ENCODE data around the gene TBC1D4.

The TBC1D4 gene

DNA sequence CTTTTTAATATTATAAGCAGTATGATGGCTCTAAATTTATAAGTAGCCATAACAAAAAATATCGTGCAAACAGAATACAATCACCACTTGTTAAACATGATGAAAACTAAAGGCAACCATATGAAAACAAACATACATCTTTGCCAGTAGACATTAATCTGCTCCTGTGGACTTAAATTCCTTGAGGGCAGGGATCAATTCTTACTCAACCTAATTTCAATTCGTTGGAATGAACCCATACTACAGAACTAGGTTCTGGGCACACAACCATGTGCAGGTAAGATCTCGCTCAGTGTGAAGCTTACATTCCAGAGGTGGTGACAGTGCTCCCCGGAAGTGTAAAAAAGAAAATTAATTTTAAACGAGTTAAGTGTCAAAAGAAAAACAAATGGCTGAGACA lies 13.4 kb downstream of the TBC1D4 start:
- Histone ChIP-seq H3K27me3 (ENCODE audit: insufficient read depth, low read length) (no peaks in the 10 kb centered on the region), H3K4me1 (ENCODE audit: insufficient read depth, low read length) (no peaks in the 10 kb centered on the region), H3K9ac (ENCODE audit: low read depth, low read length) (no peak overlapping the region), H3K9me3 (ENCODE audit: insufficient read depth, low read depth, low read length) (peaks cover 8% of the 10 kb centered on the region), H3K27ac (ENCODE audit: low read depth, low read length) (no peak overlapping the region), H3K4me3 (ENCODE audit: low read length) (no peak overlapping the region), H3K36me3 (ENCODE audit: insufficient read depth, low read length) (peaks cover 10% of the 10 kb centered on the region; the same call in 1 of the 2 replicates)
- 92% methylated on average over 5 of the region's 5 CpGs for WGBS

DNA sequence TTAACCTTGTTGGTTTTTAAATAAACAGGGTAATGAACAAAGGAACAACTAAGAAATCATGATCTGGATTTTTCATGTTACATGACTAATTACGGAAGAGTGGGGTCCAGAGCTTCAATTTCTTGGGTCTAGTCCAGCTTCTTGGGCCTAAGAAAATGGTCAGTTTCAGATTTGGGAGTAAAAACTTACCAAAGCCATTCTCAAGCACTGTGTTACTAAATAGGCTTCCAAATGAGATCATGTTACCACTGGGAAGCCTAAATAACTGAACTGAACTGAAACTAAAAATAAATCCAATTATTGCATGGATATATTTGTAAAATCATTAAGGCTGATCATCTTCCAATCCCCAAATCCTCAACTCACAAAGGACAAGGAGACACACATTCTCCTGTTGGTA lies 13.9 kb downstream of the TBC1D4 start:
- H3K4me1 ChIP-seq (ENCODE audit: insufficient read depth, low read length) = no peaks in the 10 kb centered on the region
- no peak overlapping the region for H3K4me3 ChIP-seq (ENCODE audit: low read length)
- H3K9ac ChIP-seq (ENCODE audit: low read depth, low read length) = no peak overlapping the region
- peaks cover 10% of the 10 kb centered on the region; the same call in 1 of the 2 replicates for H3K36me3 ChIP-seq (ENCODE audit: insufficient read depth, low read length)
- 92% methylated on average over 1 of the region's 1 CpG for WGBS
- H3K9me3 ChIP-seq (ENCODE audit: insufficient read depth, low read depth, low read length) = peaks cover 8% of the 10 kb centered on the region
- H3K27ac ChIP-seq (ENCODE audit: low read depth, low read length) = no peak overlapping the region
- H3K27me3 ChIP-seq (ENCODE audit: insufficient read depth, low read length) = no peaks in the 10 kb centered on the region

DNA sequence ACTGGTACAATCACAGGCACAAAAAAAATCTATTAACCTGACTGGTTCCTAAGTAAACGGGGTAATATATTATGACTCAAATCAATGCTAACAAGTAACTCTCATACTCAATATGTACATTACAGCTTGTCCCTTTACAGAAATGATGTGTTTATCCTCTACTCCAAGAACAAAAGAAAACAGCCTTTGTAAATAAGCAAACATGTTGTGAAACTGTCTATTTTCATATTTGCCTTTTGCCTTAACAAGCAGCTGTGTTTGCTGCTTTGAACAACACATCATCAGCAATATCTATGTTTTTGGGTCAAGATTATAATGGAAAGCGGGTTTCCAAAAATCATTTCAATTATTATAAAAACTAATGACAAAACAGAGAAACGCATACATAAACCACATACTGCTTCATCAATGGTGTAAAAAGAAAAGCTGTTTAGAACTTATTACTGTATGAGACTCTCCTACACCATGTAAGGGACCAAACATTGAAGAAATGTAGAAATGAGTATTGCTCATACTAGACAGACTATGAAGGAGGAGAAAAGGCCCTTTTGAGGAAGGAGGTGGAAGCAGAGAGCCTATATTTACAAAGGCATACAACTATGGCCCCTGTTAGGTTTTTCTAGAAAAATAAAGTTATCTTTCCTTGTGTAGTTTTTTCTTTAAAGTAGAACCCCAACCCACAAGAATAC lies 14.8 kb downstream of the TBC1D4 start:
- WGBS = 100% methylated on average over 1 of the region's 3 CpGs
- H3K4me3 ChIP-seq (ENCODE audit: low read length) = no peak overlapping the region
- H3K9me3 ChIP-seq (ENCODE audit: insufficient read depth, low read depth, low read length) = peaks cover 8% of the 10 kb centered on the region
- H3K9ac ChIP-seq (ENCODE audit: low read depth, low read length) = no peak overlapping the region
- H3K27me3 ChIP-seq (ENCODE audit: insufficient read depth, low read length) = no peaks in the 10 kb centered on the region
- H3K4me1 ChIP-seq (ENCODE audit: insufficient read depth, low read length) = no peaks in the 10 kb centered on the region
- H3K27ac ChIP-seq (ENCODE audit: low read depth, low read length) = no peak overlapping the region
- H3K36me3 ChIP-seq (ENCODE audit: insufficient read depth, low read length) = peaks cover 10% of the 10 kb centered on the region; the same call in 1 of the 2 replicates

DNA sequence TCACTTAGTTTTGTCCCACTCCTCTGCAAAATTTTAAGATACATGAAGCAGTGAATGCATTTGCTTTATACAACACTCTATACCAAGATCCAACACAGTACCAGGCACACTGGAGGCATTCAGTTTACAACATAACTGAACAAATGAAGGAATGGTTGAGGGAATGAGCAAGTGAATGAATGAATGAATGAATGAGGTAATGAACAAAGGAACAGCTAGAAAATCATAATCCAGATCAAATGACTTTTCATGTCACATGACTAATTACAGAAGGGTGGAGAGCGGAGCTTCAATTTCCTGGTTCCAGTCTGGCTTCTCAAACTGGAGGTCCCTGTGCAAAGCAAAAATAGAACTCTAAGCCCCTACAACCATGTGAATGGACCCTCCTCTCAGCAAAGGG lies 16.7 kb downstream of the TBC1D4 start:
- peaks cover 10% of the 10 kb centered on the region; the same call in 1 of the 2 replicates for H3K36me3 ChIP-seq (ENCODE audit: insufficient read depth, low read length)
- no peaks in the 10 kb centered on the region for H3K4me1 ChIP-seq (ENCODE audit: insufficient read depth, low read length)
- no peak overlapping the region for H3K9ac ChIP-seq (ENCODE audit: low read depth, low read length)
- 91% methylated on average over 1 of the region's 1 CpG for WGBS
- no peak overlapping the region for H3K4me3 ChIP-seq (ENCODE audit: low read length)
- H3K27me3 ChIP-seq (ENCODE audit: insufficient read depth, low read length) = no peaks in the 10 kb centered on the region
- peaks cover 8% of the 10 kb centered on the region for H3K9me3 ChIP-seq (ENCODE audit: insufficient read depth, low read depth, low read length)
- H3K27ac ChIP-seq (ENCODE audit: low read depth, low read length) = no peak overlapping the region

DNA sequence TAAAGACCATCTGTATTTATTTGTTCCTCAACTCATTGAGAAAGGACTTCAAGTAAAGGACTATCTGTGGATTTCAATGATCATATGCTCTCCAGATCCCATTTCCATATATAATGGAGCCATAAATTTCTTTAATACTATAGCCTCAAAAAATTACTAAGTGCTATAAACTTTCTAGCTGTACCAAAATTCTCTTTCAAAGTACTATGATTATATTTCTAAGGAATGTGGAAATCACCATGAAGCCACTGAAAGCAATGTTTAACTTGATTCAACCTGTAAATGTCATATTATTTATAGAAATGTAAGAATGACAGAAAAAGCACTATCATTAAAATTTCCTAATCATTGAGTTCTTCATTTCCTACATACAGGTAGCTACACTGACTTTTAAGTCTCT lies 20.7 kb downstream of the TBC1D4 start:
- H3K4me3 ChIP-seq (ENCODE audit: low read length) = no peak overlapping the region

GRCh38 chr13:75460644-75461043 lies 21.3 kb downstream of the TBC1D4 start:
- H3K9ac ChIP-seq (ENCODE audit: low read depth, low read length) = no peak overlapping the region
- H3K27me3 ChIP-seq (ENCODE audit: insufficient read depth, low read length) = no peaks in the 10 kb centered on the region
- no peak overlapping the region for H3K27ac ChIP-seq (ENCODE audit: low read depth, low read length)
- H3K4me1 ChIP-seq (ENCODE audit: insufficient read depth, low read length) = peaks cover 18% of the 10 kb centered on the region
- H3K36me3 ChIP-seq (ENCODE audit: insufficient read depth, low read length) = peaks cover 10% of the 10 kb centered on the region; the same call in 1 of the 2 replicates
- 77% methylated on average over 5 of the region's 5 CpGs for WGBS
- no peak overlapping the region for H3K4me3 ChIP-seq (ENCODE audit: low read length)
- H3K9me3 ChIP-seq (ENCODE audit: insufficient read depth, low read depth, low read length) = peaks cover 8% of the 10 kb centered on the region

More for the DNA sequence above, 20.7 kb downstream of the TBC1D4 start:
- no peaks in the 10 kb centered on the region for H3K27me3 ChIP-seq (ENCODE audit: insufficient read depth, low read length)
- no peak overlapping the region for H3K9ac ChIP-seq (ENCODE audit: low read depth, low read length)
- H3K27ac ChIP-seq (ENCODE audit: low read depth, low read length) = no peak overlapping the region
- peaks cover 17% of the 10 kb centered on the region for H3K4me1 ChIP-seq (ENCODE audit: insufficient read depth, low read length)
- H3K9me3 ChIP-seq (ENCODE audit: insufficient read depth, low read depth, low read length) = peaks cover 8% of the 10 kb centered on the region
- H3K36me3 ChIP-seq (ENCODE audit: insufficient read depth, low read length) = peaks cover 10% of the 10 kb centered on the region; the same call in 1 of the 2 replicates

DNA sequence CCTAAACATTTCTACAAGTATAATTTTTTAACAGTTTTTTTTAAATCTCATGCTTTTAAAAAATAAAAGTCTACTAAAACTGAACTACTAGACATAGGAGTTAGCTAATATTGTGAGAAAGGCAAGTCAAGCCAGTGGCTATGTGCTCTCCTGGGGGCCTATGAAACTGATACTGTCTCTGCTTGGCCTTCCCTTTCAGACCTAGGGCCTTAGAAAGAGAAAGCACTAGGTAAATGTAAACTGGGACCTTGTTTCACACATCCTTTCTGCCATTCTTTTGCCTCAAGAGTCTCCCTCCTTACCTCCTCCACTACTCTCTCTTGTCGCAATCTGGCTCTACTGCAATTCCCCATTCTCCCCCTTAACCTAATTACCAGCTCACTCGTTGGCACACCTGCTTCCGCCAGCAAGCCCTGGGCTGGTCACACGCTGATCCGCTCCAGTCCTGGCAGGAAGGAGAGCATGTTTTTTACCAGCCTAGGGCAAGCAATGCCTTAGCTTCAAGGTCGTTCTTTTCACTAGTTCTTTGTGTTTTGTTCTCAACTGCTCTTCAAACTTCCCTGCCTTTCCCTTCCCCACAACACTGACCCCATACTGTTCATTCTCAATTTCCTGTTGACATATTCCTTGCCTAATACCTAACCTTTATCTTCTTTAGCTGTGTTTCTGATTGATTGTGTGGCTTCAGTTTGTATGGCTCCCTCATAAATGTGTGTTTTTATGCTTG lies 23.1 kb downstream of the TBC1D4 start:
- Histone ChIP-seq H3K4me3 (ENCODE audit: low read length) (no peak overlapping the region), H3K9ac (ENCODE audit: low read depth, low read length) (no peak overlapping the region; the same call in 1 of the 2 replicates), H3K36me3 (ENCODE audit: insufficient read depth, low read length) (no peaks in the 10 kb centered on the region), H3K9me3 (ENCODE audit: insufficient read depth, low read depth, low read length) (no peaks in the 10 kb centered on the region), H3K27ac (ENCODE audit: low read depth, low read length) (no peak overlapping the region), H3K27me3 (ENCODE audit: insufficient read depth, low read length) (no peaks in the 10 kb centered on the region), H3K4me1 (ENCODE audit: insufficient read depth, low read length) (peaks cover 18% of the 10 kb centered on the region)
- 60% methylated on average over 6 of the region's 6 CpGs for WGBS

GRCh38 chr13:75455962-75456361 lies 26.0 kb downstream of the TBC1D4 start:
- Histone ChIP-seq H3K9me3 (ENCODE audit: insufficient read depth, low read depth, low read length) (no peaks in the 10 kb centered on the region), H3K27me3 (ENCODE audit: insufficient read depth, low read length) (no peaks in the 10 kb centered on the region), H3K4me3 (ENCODE audit: low read length) (no peak overlapping the region), H3K4me1 (ENCODE audit: insufficient read depth, low read length) (peaks cover 21% of the 10 kb centered on the region), H3K9ac (ENCODE audit: low read depth, low read length) (no peak overlapping the region), H3K36me3 (ENCODE audit: insufficient read depth, low read length) (no peaks in the 10 kb centered on the region), H3K27ac (ENCODE audit: low read depth, low read length) (no peak overlapping the region)

DNA sequence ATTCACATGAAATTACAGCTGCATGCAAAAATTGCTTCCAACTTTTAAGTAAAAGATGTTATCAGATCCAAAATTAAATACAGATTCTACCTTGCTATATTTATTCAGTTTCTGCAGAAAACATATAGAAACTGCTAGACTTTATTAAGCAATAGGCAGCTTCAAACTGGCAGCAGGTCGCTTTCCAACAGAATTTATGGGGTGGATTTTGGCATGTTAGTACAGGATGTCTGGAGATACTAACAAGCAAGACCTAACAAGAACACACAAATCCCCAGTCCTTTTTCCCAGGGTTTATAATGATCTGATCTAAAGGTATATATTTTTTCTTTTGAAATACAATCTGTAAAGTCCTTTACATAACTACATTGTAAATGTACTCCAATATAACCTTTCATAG lies 27.5 kb downstream of the TBC1D4 start:
- Histone ChIP-seq H3K4me3 (ENCODE audit: low read length) (no peak overlapping the region), H3K4me1 (ENCODE audit: insufficient read depth, low read length) (peaks cover 25% of the 10 kb centered on the region), H3K36me3 (ENCODE audit: insufficient read depth, low read length) (no peaks in the 10 kb centered on the region), H3K9me3 (ENCODE audit: insufficient read depth, low read depth, low read length) (no peaks in the 10 kb centered on the region), H3K9ac (ENCODE audit: low read depth, low read length) (no peak overlapping the region), H3K27me3 (ENCODE audit: insufficient read depth, low read length) (no peaks in the 10 kb centered on the region), H3K27ac (ENCODE audit: low read depth, low read length) (no peak overlapping the region)
- WGBS = no CpG with 5 or more reads among the region's 1 CpG

- Histone ChIP-seq H3K9me3 (ENCODE audit: insufficient read depth, low read depth, low read length) (0 out of 2 replicates have a peak, but pooled peaks cover 4% of the 10 kb centered on the region), H3K4me3 (ENCODE audit: low read length) (no peak overlapping the region), H3K27me3 (ENCODE audit: insufficient read depth, low read length) (no peaks in the 10 kb centered on the region), H3K27ac (ENCODE audit: low read depth, low read length) (no peak overlapping the region), H3K9ac (ENCODE audit: low read depth, low read length) (no peak overlapping the region), H3K4me1 (ENCODE audit: insufficient read depth, low read length) (0 out of 2 replicates have a peak, but pooled peaks cover 14% of the 10 kb centered on the region), H3K36me3 (ENCODE audit: insufficient read depth, low read length) (no peaks in the 10 kb centered on the region)
- WGBS = 89% methylated on average over 4 of the region's 8 CpGs
Observed at GRCh38 chr13:75452564-75452963, 29.4 kb downstream of the TBC1D4 start.

- Histone ChIP-seq H3K36me3 (ENCODE audit: insufficient read depth, low read length) (no peaks in the 10 kb centered on the region), H3K27ac (ENCODE audit: low read depth, low read length) (no peak overlapping the region), H3K4me3 (ENCODE audit: low read length) (no peak overlapping the region), H3K9me3 (ENCODE audit: insufficient read depth, low read depth, low read length) (0 out of 2 replicates have a peak, but pooled peaks cover 4% of the 10 kb centered on the region), H3K9ac (ENCODE audit: low read depth, low read length) (no peak overlapping the region), H3K27me3 (ENCODE audit: insufficient read depth, low read length) (no peaks in the 10 kb centered on the region), H3K4me1 (ENCODE audit: insufficient read depth, low read length) (0 out of 2 replicates have a peak, but pooled peaks cover 8% of the 10 kb centered on the region)
- 96% methylated on average over 4 of the region's 4 CpGs for WGBS
Observed at GRCh38 chr13:75447493-75447892, 34.5 kb downstream of the TBC1D4 start.
